K562 (cell line): ENCODE measurements around the gene ROPN1L. TPM values are rescaled to one million over a fixed set of nuclear protein-coding genes. Genes with fewer than 3 reads are reported as not detected.

Experiments used
- ADNP ChIP-seq: fragments of 200-800 bp; sonication (Bioruptor generic); IDR thresholded peaks from 2 replicates; pipeline ENCODE4 v1.6.1; 2016; ENCODE audit warnings: missing genetic modification characterization, missing compliant biosample characterization
- BACH1 ChIP-seq: fragments of 200-800 bp; sonication (Bioruptor generic); IDR thresholded peaks from 2 replicates; pipeline ENCODE4 v1.6.1; 2016; ENCODE audit warnings: missing genetic modification characterization, missing compliant biosample characterization
- COPS2 ChIP-seq: fragments of 450-650 bp; conservative IDR thresholded peaks from 2 replicates; pipeline ENCODE4 v1.6.1; 2016; ENCODE audit warnings: mild to moderate bottlenecking, moderate library complexity
- DPF2 ChIP-seq: fragments of 450-650 bp; IDR thresholded peaks from 2 replicates; pipeline ENCODE4 v1.6.1; 2016
- EHMT2 ChIP-seq: fragments of 450-650 bp; IDR thresholded peaks from 2 replicates; pipeline ENCODE4 v1.6.1; 2018; ENCODE audit warnings: antibody characterized with exemption
- ERF ChIP-seq: fragments of 450-650 bp; formaldehyde crosslinking; IDR thresholded peaks from 2 replicates; pipeline ENCODE4 v1.4.0; 2020; ENCODE audit warnings: mild to moderate bottlenecking, mixed read lengths
- FOXK2 ChIP-seq, 2 experiments: fragments of 450-650 bp; IDR thresholded peaks in 1 of 2; conservative IDR thresholded peaks in 1 of 2; 2 replicates each; pipeline ENCODE4 v1.6.1; 2016; ENCODE audit warnings: low read depth in 2 of 2, mild to moderate bottlenecking in 1 of 2
- JUND ChIP-seq, 2 experiments: IDR thresholded peaks; 2 replicates in 1 of 2; 3 replicates in 1 of 2; pipeline ENCODE4 v1.6.1; 2011; ENCODE audit warnings: borderline replicate concordance in 2 of 2, low read depth in 2 of 2, low read length in 2 of 2, improper control_type of control experiment in 1 of 2, missing biosample characterization in 1 of 2, missing genetic modification characterization in 1 of 2, missing genetic modification reagents in 1 of 2
- KAT2B ChIP-seq: IDR thresholded peaks from one replicate; pipeline ENCODE4 v1.6.1; 2012; ENCODE audit warnings: low read depth, mild to moderate bottlenecking, control low read depth, inconsistent platforms, low read length, moderate library complexity
- KLF1 ChIP-seq: fragments of 450-650 bp; IDR thresholded peaks from 2 replicates; pipeline ENCODE4 v1.6.1; 2016; ENCODE audit warnings: missing genetic modification characterization, missing compliant biosample characterization
- MAFG ChIP-seq: fragments of 450-650 bp; conservative IDR thresholded peaks from 2 replicates; pipeline ENCODE4 v1.6.1; 2016; ENCODE audit warnings: missing genetic modification characterization, missing compliant biosample characterization
- MAZ ChIP-seq, 2 experiments: fragments of 450-650 bp in 1 of 2; sonication (generic) in 1 of 2; formaldehyde crosslinking; IDR thresholded peaks in 1 of 2; conservative IDR thresholded peaks in 1 of 2; 2 replicates each; pipeline versions ENCODE4 v1.4.0 to v1.5.0; 2020; ENCODE audit warnings: mild to moderate bottlenecking in 1 of 2, missing genetic modification reagents in 1 of 2
- NCOA4 ChIP-seq: fragments of 450-650 bp; IDR thresholded peaks from 2 replicates; pipeline ENCODE4 v1.6.1; 2018; ENCODE audit warnings: mild to moderate bottlenecking; ENCODE audit not compliant: partially characterized antibody
- NELFE ChIP-seq: IDR thresholded peaks from 2 replicates; pipeline ENCODE4 v1.6.1; 2011; ENCODE audit warnings: mild to moderate bottlenecking; ENCODE audit not compliant: insufficient read depth, insufficient read length
- NONO ChIP-seq, 2 experiments: fragments of 200-400 bp in 1 of 2; fragments of 450-650 bp in 1 of 2; formaldehyde crosslinking in 1 of 2; IDR thresholded peaks; 2 replicates each; pipeline ENCODE4 v1.6.1; 2017; ENCODE audit warnings: low read depth in 2 of 2, mild to moderate bottlenecking in 2 of 2, moderate library complexity in 2 of 2, low read length in 1 of 2
- PHB2 ChIP-seq: fragments of 450-650 bp; IDR thresholded peaks from 2 replicates; pipeline ENCODE4 v1.6.1; 2017; ENCODE audit warnings: low read depth
- PHF20 ChIP-seq: fragments of 450-650 bp; IDR thresholded peaks from 2 replicates; pipeline ENCODE4 v1.6.1; 2018; ENCODE audit not compliant: partially characterized antibody
- PRPF4 ChIP-seq: fragments of 200-400 bp; formaldehyde crosslinking; IDR thresholded peaks from one replicate; pipeline ENCODE4 v1.6.1; 2017; ENCODE audit warnings: low read length, low read depth, mild to moderate bottlenecking; ENCODE audit not compliant: insufficient read depth, poor library complexity, severe bottlenecking
- RB1 ChIP-seq: fragments of 450-650 bp; IDR thresholded peaks from 2 replicates; pipeline ENCODE4 v1.6.1; 2017; ENCODE audit warnings: low read depth, mild to moderate bottlenecking
- SMAD4 ChIP-seq: fragments of 250-450 bp; sonication (Bioruptor Pico); conservative IDR thresholded peaks from 2 replicates; pipeline ENCODE4 v1.8.0; 2021; ENCODE audit warnings: inconsistent platforms, mild to moderate bottlenecking, moderate library complexity
- SMARCA4 ChIP-seq: fragments of 450-650 bp; IDR thresholded peaks from 2 replicates; pipeline ENCODE4 v1.6.1; 2016
- TGIF2 ChIP-seq: sonication (generic); formaldehyde crosslinking; IDR thresholded peaks from 2 replicates; pipeline ENCODE4 v1.8.1; 2022; ENCODE audit warnings: mild to moderate bottlenecking, missing genetic modification reagents, moderate library complexity
- XRCC4 ChIP-seq: IDR thresholded peaks from one replicate; pipeline ENCODE4 v1.6.1; 2011; ENCODE audit not compliant: insufficient read depth, insufficient read length; ENCODE audit errors: extremely low read depth
- ZKSCAN8 ChIP-seq: fragments of 200-800 bp; sonication (Bioruptor generic); IDR thresholded peaks from 2 replicates; pipeline ENCODE4 v1.6.1; 2016; ENCODE audit warnings: missing genetic modification characterization, missing compliant biosample characterization
- ZNF212 ChIP-seq: fragments of 450-650 bp; formaldehyde crosslinking; IDR thresholded peaks from 2 replicates; pipeline ENCODE4 v1.4.0; 2020; ENCODE audit warnings: mild to moderate bottlenecking
- ZNF239 ChIP-seq: fragments of 250-450 bp; sonication (Bioruptor Pico); IDR thresholded peaks from 2 replicates; pipeline ENCODE4 v1.4.0; 2020; ENCODE audit warnings: mild to moderate bottlenecking
- polyA plus RNA-seq, 8 experiments: library from polyadenylated mRNA; depleted of rRNA in 4 of 8; stranded (reverse) in 5 of 8; unstranded in 3 of 8; fragments of >200 nt; fragmentation: Nextera tagmentation in 2 of 8; fragmentation: Illumina TruSeq in 1 of 8; extraction: Ambion mirVana in 2 of 8; extraction: Trizol in 1 of 8; gene quantifications; 2 replicates each; pipeline versions ENCODE4 v1.2.1 to v1.2.3, GENCODE V29; 2011 to 2014; ENCODE audit warnings: inconsistent platforms in 1 of 8, missing spikeins in 1 of 8
- total RNA-seq, 7 experiments: library from RNA; depleted of rRNA in 6 of 7; stranded (reverse); fragments of >200 nt in 6 of 7; fragmentation: Illumina TruSeq in 2 of 7; extraction: Trizol in 2 of 7; gene quantifications; 2 replicates each; pipeline versions ENCODE4 v1.2.1 to v1.2.3, GENCODE V29; 2011 to 2021; ENCODE audit warnings: low replicate concordance in 1 of 7
- TF ChIP-seq, protein P1 (sequence below): sonication (generic); formaldehyde crosslinking; IDR thresholded peaks from 2 replicates; pipeline ENCODE4 v1.8.1; 2023; ENCODE audit warnings: mild to moderate bottlenecking, missing genetic modification reagents
- TF ChIP-seq, protein P2 (sequence below): fragments of 450-650 bp; formaldehyde crosslinking; IDR thresholded peaks from 2 replicates; pipeline ENCODE4 v1.4.0; 2020; ENCODE audit warnings: mild to moderate bottlenecking, moderate library complexity
- TF ChIP-seq, protein P3 (sequence below): fragments of 250-450 bp; sonication (Bioruptor Pico); IDR thresholded peaks from 2 replicates; pipeline ENCODE4 v1.8.0; 2022; ENCODE audit warnings: moderate library complexity, mild to moderate bottlenecking, inconsistent platforms

ROPN1L gene
- total and polyA plus RNA-seq, 9 of the 15 experiments (the other 6 are each of a cell fraction or from before 2014, with no cell fraction given) = 0.04 to 0.85 (median 0.24) TPM; not detected in 3

DNA sequence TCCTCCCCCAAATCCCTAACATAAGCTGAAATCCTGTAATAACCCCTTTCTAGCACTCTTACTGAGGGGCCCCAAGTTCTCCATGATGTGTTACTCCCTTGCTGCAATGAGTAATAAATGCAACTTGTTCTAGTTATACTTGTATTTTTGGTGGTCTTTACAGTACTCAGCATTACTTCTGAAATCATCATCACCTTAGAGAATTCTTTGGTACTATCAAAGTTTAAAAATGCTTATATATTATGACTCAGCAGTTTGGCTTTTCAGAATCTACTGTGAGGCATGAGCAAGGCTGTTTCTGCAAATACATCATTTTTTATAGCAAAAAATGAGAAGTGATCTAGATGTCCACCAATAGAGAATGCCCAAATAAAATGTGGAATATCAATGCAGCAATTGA is 20.7 kb upstream of the ROPN1L start (continued):
- TF ChIP-seq JUND (IDR thresholded peaks at IDR 0.05; ENCODE audit: borderline replicate concordance, low read depth, low read length) = no peak
- no peak for TF ChIP-seq JUND (tag; IDR thresholded peaks at IDR 0.05; ENCODE audit: borderline replicate concordance, low read depth, low read length)
- peak; percentile 91; the same call in 1 of the 2 replicates for TF ChIP-seq BACH1
- no peak for TF ChIP-seq ADNP
- no peak for TF ChIP-seq MAZ (CRISPR knock-in tag; conservative IDR thresholded peaks at IDR 0.05 in 1 of 2, IDR thresholded peaks at IDR 0.05 in 1 of 2)
- TF ChIP-seq SMARCA4 = 0 out of 2 replicates have a peak, but pooled peaks have one; percentile 12
- no peak for TF ChIP-seq NCOA4
- no peak for TF ChIP-seq PHF20
- no peak for TF ChIP-seq TGIF2 (CRISPR knock-in tag)
- TF ChIP-seq COPS2 = no peak
- no peak for TF ChIP-seq ZNF239 (CRISPR knock-in tag)
- TF ChIP-seq MAFG (tag) = peak; percentile 98
- TF ChIP-seq NELFE = no peak
- no peak for TF ChIP-seq EHMT2
- no peak for TF ChIP-seq FOXK2 (conservative IDR thresholded peaks at IDR 0.05 in 1 of 2, IDR thresholded peaks at IDR 0.05 in 1 of 2; ENCODE audit: low read depth in 2 of 2)
- no peak for TF ChIP-seq XRCC4
- TF ChIP-seq SMAD4 = no peak
- no peak for TF ChIP-seq RB1
- TF ChIP-seq ZKSCAN8 (CRISPR knock-in tag) = no peak
- no peak for TF ChIP-seq KAT2B
- no peak for TF ChIP-seq DPF2
- TF ChIP-seq, protein P1, sequence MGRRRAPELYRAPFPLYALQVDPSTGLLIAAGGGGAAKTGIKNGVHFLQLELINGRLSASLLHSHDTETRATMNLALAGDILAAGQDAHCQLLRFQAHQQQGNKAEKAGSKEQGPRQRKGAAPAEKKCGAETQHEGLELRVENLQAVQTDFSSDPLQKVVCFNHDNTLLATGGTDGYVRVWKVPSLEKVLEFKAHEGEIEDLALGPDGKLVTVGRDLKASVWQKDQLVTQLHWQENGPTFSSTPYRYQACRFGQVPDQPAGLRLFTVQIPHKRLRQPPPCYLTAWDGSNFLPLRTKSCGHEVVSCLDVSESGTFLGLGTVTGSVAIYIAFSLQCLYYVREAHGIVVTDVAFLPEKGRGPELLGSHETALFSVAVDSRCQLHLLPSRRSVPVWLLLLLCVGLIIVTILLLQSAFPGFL (CRISPR knock-in tag) = no peak
- TF ChIP-seq ZNF212 (CRISPR knock-in tag) = no peak
- TF ChIP-seq, protein P2, sequence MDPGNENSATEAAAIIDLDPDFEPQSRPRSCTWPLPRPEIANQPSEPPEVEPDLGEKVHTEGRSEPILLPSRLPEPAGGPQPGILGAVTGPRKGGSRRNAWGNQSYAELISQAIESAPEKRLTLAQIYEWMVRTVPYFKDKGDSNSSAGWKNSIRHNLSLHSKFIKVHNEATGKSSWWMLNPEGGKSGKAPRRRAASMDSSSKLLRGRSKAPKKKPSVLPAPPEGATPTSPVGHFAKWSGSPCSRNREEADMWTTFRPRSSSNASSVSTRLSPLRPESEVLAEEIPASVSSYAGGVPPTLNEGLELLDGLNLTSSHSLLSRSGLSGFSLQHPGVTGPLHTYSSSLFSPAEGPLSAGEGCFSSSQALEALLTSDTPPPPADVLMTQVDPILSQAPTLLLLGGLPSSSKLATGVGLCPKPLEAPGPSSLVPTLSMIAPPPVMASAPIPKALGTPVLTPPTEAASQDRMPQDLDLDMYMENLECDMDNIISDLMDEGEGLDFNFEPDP (CRISPR knock-in tag) = no peak
- TF ChIP-seq PHB2 = no peak
- no peak for TF ChIP-seq ERF (CRISPR knock-in tag)
- TF ChIP-seq PRPF4 = no peak
- no peak for TF ChIP-seq KLF1 (tag)
- TF ChIP-seq NONO (IDR thresholded peaks at IDR 0.05; ENCODE audit: low read depth in 2 of 2, low read length in 1 of 2) = no peak
- TF ChIP-seq, protein P3, sequence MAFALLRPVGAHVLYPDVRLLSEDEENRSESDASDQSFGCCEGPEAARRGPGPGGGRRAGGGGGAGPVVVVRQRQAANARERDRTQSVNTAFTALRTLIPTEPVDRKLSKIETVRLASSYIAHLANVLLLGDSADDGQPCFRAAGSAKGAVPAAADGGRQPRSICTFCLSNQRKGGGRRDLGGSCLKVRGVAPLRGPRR (CRISPR knock-in tag) = no peak
